ENCODE results near the gene SNRNP70. TPM values are rescaled to one million over a fixed set of nuclear protein-coding genes. Genes with fewer than 3 reads are reported as not detected.
A peak's percentile ranks its signal among the peaks of the same experiment; 100 is the strongest.

The SNRNP70 gene
- total and polyA plus RNA-seq, 2 of the 13 experiments (the other 11 are each of a cell fraction or from before 2014, with no cell fraction given) = 150 to 210 TPM

- 0 out of 2 replicates have a peak, but pooled peaks have one; percentile 17 for TF ChIP-seq KIAA2018 (CRISPR knock-in tag; IDR thresholded peaks at IDR 0.05; ENCODE audit: borderline replicate concordance)
- no peak for TF ChIP-seq PAF1 (CRISPR knock-in tag; IDR thresholded peaks at IDR 0.05)
- TF ChIP-seq EEA1 (CRISPR knock-in tag; IDR thresholded peaks at IDR 0.05; ENCODE audit: borderline replicate concordance) = peak; percentile 80; the same call in 1 of the 2 replicates
- TF ChIP-seq WIZ (CRISPR knock-in tag; IDR thresholded peaks at IDR 0.05) = 0 out of 2 replicates have a peak, but pooled peaks have one; percentile 24
- no peak; the same call in 1 of the 2 replicates for TF ChIP-seq ISX (CRISPR knock-in tag; conservative IDR thresholded peaks at IDR 0.05)
- TF ChIP-seq DDIT3 (CRISPR knock-in tag; IDR thresholded peaks at IDR 0.05) = no peak
- TF ChIP-seq ZNF619 (CRISPR knock-in tag; IDR thresholded peaks at IDR 0.05) = no peak
- TF ChIP-seq ZBTB1 (CRISPR knock-in tag; IDR thresholded peaks at IDR 0.05; ENCODE audit: borderline replicate concordance) = no peak
- TF ChIP-seq ZNF775 (CRISPR knock-in tag; IDR thresholded peaks at IDR 0.05; ENCODE audit: borderline replicate concordance) = no peak
- TF ChIP-seq ZNF101 (CRISPR knock-in tag; IDR thresholded peaks at IDR 0.05; ENCODE audit: borderline replicate concordance, low read depth) = no peak
- peak; percentile 89; the same call in 1 of the 2 replicates for TF ChIP-seq ZNF543 (CRISPR knock-in tag; IDR thresholded peaks at IDR 0.05)
- TF ChIP-seq ZNF772 (CRISPR knock-in tag; IDR thresholded peaks at IDR 0.05) = peak; percentile 85
- TF ChIP-seq HMGXB3 (CRISPR knock-in tag; IDR thresholded peaks at IDR 0.05; ENCODE audit: borderline replicate concordance) = peak; percentile 74
- TF ChIP-seq CREM (IDR thresholded peaks at IDR 0.05) = peak; percentile 62; the same call in 1 of the 2 replicates
- TF ChIP-seq CREM (CRISPR knock-in tag; IDR thresholded peaks at IDR 0.05) = no peak
- no peak for TF ChIP-seq ZNF24 (IDR thresholded peaks at IDR 0.05)
- TF ChIP-seq ZNF841 (CRISPR knock-in tag; IDR thresholded peaks at IDR 0.05; ENCODE audit: borderline replicate concordance) = no peak
Measured at GRCh38 chr19:49085020-49085867, at the start of gene SNRNP70 (continued).
